T-helper 2 cell treated with Interferon-gamma antibody and Interleukin-4, amounts not matched to agents 100 ng/mL and 5 ng/mL, for 36 hours (primary cell): ENCODE data around the gene IQCC. TPM values are rescaled to one million over a fixed set of nuclear protein-coding genes. Genes with fewer than 3 reads are reported as not detected.

Experiments used
- intact Hi-C: fragments of 100-400 bp; cut with micrococcal nuclease; formaldehyde crosslinking; loops from one replicate; pipeline ENCODE4 v1.15.1; 2023
- total RNA-seq: library from RNA; stranded (reverse); gene quantifications from 2 replicates; pipeline ENCODE4 v1.2.3, GENCODE V29; 2022

Gene IQCC
- total RNA-seq, 1 donor from 2014 or later, result 4.3 TPM

DNA sequence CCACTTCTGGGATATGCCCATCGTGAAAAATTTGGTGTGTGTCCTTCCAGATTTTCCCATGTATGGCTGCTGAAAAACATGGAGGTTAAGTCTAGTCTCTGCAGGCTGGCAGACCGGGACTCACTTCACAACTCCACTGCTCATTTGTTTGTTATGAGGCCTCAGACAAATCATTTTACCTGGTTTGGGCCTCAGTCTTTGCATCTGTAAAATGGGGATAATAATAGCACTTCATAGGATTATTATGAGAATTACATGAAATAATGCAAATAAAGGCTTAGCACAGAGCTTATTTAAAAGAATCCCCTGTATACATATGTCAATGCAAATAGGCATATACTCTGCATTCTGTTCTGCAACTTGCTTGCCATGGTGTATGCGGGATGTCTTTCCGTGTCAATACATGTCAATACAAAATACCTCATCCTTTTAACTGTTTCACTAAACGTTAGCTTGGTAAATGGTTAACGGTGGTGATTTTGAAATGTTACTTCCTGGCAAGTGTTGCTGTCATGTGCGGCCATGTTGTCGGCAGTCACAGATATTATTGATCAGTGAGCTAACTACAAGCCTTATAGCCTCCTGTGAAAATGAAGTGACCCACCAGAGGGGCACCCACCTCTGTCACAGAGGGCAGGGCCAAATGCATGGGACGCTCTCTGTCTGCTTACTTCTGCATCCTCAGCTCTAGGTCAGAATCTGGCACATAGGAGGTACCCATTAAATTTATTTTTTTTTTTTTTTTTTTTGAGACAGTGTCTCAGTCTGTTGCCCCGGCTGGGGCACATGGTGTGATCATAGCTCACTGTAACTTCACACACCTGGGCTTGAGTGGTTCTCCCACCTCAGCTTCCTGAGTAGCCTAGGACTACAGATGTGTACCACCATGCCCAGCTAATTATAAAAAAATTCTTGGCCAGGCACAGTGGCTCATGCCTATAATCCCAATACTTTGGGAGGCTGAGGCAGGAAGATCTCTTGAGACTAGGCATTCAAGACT is 49.9 kb downstream of the IQCC start:
- intact Hi-C loops, result loop anchor here (10.0 kb wide), 1 partner anchor 321 kb away; the partner anchor contains the start of gene PTP4A2

DNA sequence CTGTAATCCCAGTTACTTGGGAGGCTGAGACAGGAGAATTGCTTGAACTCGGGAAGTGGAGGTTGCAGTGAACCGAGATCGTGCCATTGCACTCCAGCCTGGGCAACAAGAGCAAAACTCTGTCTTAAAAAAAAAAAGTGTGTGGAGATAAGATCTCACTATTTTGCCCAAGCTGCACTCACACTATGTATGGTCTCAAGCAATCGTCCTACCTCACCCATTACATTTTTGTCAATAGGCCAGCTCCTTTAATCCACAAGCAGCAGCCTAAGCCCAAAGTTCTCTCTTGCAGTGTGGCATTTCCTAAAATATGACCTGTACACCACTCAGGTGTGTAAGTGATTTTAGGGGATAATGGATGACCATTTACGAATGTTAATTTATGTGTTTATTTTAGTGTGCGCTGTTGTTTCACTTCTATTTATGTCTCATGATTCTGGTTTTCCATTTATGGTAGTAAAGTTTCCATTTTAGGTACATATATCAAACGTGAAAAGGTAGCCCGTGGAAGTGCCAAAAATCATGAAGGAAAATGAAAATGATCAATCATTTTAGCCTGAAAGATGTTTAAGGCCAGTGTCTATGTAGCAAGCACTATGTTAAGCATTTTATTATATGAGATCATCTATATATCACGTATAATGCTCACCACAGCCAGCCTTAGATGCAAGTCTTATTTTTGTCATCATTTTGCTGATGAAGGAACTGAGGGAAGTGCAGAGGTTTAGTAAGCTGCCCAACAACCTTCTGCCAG is 51.2 kb downstream of the IQCC start:
- intact Hi-C loops, result loop anchor here (10.0 kb wide), 1 partner anchor 322 kb away; the partner anchor contains the start of gene PTP4A2

- intact Hi-C loops, result loop anchor here (10.0 kb wide), 1 partner anchor 322 kb away; the partner anchor contains the start of gene PTP4A2
Measured at GRCh38 chr1:32257227-32257508, 51.7 kb downstream of the IQCC start.

Other genes starting within 250 kb of the IQCC start
- 160 and 162 TPM in 2 replicates for gene KHDRBS1, start 191.8 kb upstream of the IQCC start, total RNA-seq
- gene TMEM39B, start 132.7 kb upstream of the IQCC start, total RNA-seq, result 32.7 and 34.8 TPM in 2 replicates
- 64.9 and 67.0 TPM in 2 replicates for gene KPNA6, start 97.6 kb upstream of the IQCC start, total RNA-seq
- gene TXLNA, start 26.0 kb upstream of the IQCC start, total RNA-seq, result 79.4 and 79.8 TPM in 2 replicates
- 34.3 and 35.5 TPM in 2 replicates for gene CCDC28B, start 5.1 kb upstream of the IQCC start, total RNA-seq
- not detected in 2 replicates for gene DCDC2B, start 3.4 kb downstream of the IQCC start, total RNA-seq
- 13.7 and 17.5 TPM in 2 replicates for gene TMEM234, start 16.7 kb downstream of the IQCC start, total RNA-seq
- gene EIF3I, start 16.7 kb downstream of the IQCC start, total RNA-seq, result 203 and 215 TPM in 2 replicates
- gene FAM167B, start 41.6 kb downstream of the IQCC start, total RNA-seq, result 0.34 and 0.52 TPM in 2 replicates
- gene LCK, start 45.6 kb downstream of the IQCC start, total RNA-seq, result 413 and 422 TPM in 2 replicates
- 202 and 216 TPM in 2 replicates for gene HDAC1, start 86.4 kb downstream of the IQCC start, total RNA-seq
- 24.6 and 28.4 TPM in 2 replicates for gene MARCKSL1, start 130.6 kb downstream of the IQCC start, total RNA-seq
- 7.3 and 7.9 TPM in 2 replicates for gene FAM229A, start 156.8 kb downstream of the IQCC start, total RNA-seq
- 0.64 and 1.7 TPM in 2 replicates for gene TSSK3, start 156.9 kb downstream of the IQCC start, total RNA-seq
- gene BSDC1, start 188.8 kb downstream of the IQCC start, total RNA-seq, result 48.3 and 49.9 TPM in 2 replicates